GM21529 (cell line): ENCODE measurements around the gene CNNM2.
"Not testable (repeated sequence)": the region's sequence is repeated elsewhere in the genome, so short reads cannot be mapped to it uniquely, and the experiment has no call there.

Experiments
- ATAC-seq: cut with Tn5 transposase; IDR thresholded peaks from one replicate; pipeline ENCODE4 v1.9.1; 2021; ENCODE audit not compliant: unreplicated experiment

Gene CNNM2

DNA sequence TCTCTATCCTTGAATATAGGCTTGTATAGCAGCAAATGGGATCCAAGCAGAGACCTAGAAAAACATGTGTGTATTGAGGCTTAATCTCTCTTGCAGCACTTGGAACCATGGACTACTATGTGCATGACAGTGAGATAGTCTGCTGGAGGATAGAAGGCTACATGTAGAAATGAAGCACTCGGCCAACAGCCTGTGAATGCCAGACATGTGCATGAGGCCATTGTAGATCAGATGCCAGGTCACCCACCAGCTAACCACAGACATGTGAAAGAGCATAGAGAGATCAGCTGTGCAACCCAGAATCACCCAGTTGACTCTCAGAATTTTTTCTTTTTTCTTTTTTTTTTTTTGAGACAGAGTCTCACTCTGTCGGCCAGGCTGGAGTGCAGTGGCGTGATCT, 184.1 kb downstream of the CNNM2 start:
- no peak for ATAC-seq

DNA sequence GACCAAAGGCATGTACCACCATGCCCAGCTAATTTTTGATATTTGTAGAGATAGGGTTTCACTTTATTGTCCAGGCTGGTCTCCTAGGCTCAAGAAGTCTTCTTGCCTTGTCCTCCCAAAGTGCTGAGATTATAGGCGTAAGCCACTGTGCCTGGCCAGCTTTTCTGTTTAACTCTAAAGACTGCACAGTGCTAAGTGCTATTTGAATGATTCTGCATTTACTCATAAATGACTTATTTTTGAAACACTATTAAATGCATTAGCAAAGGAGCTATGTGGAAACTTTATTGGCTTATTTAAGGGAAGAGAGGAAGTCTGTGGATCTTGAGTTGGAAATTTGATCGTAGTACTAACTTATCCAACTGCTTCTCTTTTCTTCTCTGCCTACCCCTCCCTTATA, 185.9 kb downstream of the CNNM2 start:
- ATAC-seq = no peak

DNA sequence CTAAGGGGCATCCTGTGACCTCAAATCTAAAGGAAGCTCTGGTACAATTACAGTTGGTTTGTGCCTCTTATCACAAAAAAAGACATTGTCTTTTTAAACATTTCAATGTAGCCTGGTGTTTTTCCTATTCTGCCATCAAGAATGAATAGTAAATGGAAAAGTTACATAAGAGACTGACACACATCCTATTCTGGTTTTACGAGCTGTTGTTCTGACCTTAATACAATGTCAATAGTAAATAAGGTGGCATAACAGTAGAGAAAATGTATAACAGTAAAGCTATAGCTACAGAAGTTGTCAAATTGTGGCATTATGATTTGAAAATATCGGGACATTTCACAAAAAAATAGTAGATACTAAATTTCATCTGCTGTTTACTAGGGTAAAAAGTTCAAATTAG, 186.6 kb downstream of the CNNM2 start:
- ATAC-seq = no peak

DNA sequence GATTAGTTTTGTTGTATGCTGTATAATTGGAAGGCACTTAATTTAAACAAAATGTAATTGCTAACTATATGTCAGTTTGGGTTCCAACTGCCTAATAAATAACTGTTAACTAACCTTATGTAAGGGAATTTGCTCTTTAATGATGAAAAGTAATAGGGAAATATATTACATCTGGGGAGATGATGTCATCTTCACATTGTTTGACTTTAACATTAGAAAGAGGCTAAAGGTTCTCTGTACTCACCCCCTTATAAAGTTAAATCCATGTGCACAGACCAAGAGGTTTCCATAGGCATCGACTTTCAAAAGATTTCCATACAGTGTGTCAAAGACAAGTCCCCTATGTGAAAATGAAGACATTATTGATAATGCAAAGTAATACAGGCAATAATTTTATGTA, 187.4 kb downstream of the CNNM2 start:
- ATAC-seq = no peak

DNA sequence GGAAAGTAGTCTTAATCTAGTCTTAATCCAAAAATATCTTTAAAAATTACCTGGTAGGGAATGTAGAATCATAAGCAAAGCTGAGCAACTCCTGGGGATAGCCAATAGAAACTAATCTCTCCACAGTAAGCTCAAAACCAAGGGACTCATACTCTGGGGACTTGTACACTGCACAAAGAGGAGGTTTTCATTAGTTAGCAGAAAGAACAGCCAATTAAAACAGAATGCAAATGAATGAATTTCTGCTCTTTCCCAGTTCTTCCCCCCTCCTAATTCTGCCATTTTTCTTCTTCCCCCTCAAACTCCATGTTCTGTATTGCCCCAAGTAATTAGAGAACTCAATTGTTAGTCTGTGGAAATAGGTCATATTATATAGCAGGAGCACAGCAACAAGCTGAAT, 188.4 kb downstream of the CNNM2 start:
- no peak for ATAC-seq

DNA sequence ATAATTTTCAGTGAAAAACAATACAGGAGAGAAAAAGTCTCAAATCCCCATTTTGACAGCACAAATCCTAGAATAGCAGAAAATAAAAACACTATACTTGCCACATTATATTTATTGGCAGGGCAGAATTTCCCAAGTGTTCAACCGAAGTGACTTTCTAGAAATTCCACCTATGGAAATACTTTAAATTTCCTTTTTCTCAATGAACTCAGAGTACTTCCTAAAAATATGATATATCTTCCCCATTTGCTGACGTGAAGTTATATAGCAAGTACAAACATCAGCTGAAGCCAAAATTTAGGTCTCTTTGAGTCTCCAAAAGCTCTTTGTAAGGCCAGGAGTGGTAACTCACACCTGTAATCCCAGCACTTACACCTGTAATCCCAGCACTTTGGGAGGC, 191.7 kb downstream of the CNNM2 start:
- ATAC-seq = no peak

DNA sequence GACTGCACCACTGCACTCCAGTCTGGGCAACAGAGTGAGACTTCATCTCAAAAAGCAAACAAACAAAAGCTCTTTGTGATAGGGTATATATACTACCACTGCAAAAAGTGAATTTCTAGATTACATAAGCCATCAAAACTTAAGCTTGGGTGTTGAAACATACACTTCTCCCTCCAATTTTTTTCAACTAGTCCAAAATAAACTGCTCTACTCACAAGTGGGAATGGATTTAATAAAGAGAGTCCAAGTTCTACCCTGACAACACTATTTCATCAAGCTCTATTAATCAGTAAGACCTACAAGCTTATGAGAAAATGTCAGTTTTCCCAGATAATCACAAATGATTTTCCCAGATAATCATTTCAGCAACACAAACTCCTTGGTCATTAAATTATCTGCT, 192.3 kb downstream of the CNNM2 start:
- ATAC-seq = no peak

DNA sequence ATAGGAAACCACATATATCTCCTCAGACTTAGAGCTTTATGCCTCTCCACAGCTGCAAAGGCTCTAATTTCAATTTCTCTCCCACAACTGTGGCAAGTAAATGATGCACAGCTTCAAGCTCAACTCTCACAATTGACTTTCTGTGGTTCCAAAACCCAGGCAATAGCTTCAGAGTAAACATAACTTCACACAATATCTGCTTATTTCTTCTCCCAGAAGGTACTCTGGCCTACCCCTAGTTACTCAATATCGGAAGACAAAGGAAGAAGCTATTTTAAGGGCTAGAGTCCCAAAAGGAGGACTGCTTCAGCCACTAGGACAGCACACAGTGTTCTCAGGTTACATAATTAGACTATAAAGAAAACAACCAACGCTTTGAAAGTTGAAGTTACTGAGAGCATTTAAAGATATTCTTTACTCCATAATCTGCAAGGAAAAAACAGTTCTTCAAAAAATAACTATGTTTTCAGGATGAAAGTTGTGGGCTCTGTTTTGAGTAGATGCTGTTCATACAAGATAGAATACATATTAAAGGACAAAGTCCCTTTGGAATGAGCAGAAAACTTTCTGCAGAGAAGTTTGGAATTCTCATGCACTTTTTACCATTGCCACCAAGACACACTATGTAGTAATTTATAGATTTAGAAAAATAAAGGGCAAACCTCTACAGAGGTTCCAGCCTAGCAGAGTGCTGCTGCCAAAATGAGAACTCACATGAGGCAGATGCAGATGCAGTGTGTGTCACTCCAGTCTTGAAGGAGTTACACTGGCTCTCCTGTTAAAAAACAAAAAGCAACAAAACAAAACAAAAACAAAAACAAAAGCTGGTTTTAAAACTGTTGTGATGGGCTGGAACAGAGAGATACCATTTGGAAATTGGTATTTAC, 193.2 kb downstream of the CNNM2 start:
- peak; percentile 78 for ATAC-seq

DNA sequence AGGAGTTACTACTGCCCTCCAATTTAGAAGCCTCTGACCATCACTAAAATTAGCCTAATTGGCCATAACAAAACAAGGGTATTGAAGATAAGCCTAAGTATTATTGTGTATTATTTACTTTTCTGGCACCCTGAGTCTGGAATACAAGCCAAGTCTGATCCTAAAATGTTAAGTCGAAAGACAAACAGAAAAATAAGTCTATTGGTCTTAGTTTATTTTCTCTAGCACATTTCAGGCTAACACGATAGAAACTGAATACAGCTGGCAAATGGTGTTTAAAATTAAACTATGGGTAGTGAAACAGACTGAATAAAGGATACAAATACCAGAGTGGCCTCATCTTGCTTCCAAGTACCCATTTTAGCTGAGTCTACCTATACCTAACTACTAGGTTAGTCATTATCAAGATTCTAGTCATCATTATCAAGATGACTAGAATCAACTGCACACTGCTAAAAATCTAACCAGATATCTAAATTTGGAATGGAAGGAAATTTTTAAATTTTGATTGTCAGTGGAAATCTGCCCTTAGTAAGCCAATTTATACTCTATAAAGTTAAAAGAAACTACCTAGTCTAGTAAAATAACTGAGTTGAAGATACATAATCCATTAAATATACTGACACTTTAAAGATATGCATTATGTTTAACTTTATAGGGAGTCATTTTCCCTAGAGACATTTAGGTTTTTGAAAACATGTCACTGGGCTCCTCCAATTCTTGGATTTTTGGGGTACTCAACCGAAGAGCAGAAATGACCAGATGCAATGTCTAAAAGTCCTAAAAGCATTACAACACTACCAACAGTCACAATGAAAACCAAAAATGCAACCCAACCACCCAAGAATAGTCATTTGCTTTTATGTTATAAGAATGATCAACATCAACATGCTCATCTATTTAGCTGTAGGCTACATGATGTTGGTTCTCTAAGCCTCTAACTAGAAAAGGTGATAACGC, 194.1 kb downstream of the CNNM2 start:
- ATAC-seq = peak; percentile 62

DNA sequence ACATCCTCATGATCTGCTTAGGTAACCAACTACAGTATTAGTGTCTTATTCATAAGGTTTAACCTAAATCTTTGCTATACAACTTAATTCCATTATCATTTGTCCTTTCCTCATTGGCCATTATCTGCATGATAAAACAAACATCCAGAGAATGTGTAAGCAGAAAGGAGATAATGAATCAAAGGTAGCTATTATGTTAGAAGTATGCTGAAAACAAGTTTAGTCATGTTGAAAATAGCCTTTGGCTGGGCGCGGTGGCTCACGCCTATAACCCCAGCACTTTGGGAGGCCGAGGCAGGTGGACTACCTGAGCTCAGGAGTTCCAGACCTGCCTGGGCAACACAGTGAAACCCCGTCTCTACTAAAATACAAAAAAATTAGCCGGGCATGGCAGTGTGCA, 196.8 kb downstream of the CNNM2 start:
- ATAC-seq = no peak

DNA sequence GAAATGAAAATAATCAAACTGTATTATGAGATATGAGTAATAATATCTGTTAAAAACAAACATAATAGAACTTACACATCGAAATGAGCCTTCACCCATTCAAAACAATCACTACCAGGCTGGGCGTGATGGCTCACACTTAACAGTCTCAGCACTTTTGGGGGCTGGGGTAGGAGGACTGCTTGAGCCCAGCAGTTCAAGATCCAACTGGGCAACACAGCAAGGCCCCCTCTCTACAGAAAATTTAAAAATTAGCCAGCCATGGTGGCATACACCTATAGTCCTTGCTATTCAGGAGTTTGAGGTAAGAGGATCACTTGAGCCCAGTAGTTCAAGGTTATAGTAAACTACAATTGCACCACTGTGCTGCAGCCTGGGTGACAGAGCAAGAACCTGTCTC, 199.2 kb downstream of the CNNM2 start:
- ATAC-seq = no peak

DNA sequence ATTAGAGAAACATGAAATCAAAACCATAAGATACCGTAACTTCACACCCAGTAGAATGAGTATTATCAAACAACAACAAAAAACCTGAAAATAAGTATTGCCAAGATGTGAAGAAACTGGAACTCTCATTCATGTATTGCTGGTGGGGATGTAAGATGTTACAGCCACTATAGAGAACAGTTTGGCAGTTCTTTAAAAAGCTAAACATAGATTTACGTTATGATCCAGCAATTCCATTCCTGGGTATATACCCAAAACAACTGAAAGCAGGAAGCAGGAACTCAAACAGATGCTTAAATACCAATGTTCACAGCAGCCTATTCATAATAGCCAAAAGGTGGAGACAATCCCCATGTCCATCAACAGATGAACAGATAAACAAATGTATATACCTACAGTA, 202.5 kb downstream of the CNNM2 start:
- ATAC-seq = no peak

DNA sequence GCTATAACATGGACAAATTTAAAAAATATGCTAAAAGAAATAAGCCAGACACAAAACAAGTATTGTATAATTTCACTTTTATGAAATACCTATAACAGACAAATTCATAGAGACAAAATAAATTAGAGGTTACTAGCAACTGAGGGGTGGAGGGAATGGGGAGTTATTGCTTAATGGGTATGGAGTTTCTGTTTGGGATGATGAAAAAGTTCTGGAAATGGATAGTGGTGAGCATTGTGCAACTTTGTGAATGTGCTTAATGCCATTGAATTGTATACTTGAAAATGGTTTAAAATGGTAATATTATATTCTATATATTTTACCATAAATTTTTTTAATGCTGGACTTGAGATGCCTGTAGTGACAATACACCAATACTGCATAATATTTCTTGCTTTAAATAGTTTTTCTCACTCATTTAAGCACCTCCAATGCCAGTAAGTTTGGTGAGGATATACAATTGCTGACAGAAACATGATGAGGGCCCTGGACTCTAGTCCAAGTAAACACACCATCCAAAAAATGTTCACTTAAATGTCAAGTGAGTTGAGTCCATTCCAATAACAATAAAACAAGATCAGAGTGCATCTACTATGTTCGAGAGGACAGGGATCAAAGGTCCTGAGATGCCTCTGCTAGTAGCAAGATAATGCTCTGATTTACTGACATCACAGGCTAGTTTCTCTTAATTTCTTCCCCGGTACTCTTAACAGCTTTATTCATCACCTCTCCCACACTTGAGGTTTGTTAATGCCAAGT, 203.1 kb downstream of the CNNM2 start:
- ATAC-seq = no peak

DNA sequence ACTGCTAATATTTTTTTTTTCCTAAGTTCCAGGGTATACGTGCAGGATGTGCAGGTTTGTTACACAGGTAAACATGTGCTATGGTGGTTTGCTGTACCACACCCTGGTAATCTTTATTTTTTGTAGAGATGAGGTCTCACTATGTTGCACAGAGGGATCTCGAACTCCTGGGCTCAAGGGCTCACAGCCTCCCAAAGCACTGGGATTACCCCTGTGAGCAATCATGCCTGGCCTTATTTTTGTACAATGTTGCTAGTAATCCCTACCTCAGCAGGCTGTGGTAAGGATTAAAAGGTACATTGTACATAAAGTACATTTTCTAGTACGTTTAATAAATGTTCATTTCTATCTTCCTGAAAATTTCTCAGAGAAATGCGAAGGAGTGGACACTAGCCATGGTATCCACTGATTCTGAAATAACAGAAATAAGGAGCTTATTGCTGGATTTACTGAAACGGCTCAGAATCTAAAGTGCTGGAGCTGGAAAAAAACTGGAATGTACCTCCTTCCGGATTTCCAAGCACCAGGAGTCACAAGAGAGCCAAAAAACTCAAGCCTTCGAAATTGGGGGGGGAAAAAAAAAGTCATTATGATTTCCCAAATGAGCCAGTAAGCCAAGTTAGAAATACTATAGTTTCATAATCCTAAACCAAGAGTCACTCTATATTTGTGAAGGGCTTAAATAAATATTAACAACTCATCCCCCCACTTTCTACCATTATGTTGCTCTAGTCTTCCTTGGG, 205.4 kb downstream of the CNNM2 start:
- no peak for ATAC-seq

DNA sequence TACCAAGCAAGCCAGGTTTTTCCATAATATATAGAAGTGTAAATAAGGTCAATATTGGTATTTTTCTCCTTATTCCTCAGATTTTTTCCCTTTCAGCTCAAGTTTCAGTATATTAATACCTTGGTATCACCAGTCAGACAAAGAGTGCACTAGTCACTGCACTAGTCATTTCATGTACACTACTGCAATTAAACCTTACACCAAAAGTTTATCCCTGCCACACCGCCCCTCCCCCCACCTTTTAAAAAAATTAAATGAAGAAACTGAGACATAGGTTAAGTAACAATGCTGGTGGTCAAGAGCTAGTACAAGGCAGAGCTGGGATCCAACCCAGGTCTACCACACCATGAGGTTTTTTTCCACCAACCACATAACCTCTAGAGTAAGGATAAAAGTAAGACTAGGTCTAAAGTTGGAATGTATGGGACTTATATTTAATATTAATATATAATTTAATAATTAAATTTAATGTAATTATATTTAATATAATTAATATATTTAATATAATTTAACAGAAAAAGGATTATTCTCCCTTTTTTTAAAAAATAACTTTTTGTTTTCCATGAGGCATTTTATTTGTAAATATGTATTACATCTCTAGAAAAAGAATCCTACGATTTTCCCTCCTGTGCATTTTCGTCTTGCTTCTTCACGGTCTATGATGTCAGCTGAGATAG, 206.5 kb downstream of the CNNM2 start:
- ATAC-seq = no peak

DNA sequence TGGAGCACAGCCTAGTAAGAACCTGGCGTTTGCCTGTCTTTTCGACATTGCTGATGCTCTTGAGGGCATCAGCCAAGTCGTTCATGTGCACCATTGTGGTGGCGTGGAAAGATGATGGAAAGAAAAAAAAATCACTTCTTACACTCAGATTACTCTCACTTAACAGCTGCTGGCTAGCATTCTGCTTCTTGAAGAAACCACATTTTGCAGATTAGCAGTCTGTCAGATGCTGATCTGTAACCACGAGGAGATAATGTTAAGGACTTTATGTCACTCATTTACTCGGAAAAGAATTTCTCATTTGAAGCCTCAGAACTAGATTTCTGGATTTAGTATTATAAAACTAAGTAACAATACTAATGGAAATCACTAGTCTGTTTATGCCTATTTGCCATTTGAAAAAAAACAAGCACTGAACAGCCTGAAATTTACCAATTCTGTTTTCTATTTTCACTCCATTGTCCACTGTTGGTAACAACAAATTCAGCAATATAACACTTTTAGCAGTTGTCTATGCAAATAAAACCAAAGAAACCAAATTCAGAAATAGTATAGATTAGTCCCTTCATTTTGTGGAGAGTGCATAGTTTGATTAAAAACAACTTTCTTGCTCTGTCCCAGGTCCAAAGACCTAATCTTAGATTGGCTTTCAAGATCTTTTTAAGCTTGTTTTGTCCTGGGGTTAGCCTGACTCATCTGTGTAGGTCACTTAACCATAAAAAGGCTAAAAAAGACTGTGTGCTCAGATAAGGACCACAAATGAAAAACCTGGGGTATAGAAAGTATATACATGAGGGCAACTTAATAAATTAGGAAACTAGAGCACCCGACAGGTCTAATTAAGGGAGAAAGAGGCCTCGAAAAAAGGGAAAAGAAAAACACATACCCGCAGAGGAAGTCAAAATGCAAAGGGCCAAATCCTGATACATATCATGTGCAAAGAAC, 207.5 kb downstream of the CNNM2 start:
- ATAC-seq = peak; percentile 92

DNA sequence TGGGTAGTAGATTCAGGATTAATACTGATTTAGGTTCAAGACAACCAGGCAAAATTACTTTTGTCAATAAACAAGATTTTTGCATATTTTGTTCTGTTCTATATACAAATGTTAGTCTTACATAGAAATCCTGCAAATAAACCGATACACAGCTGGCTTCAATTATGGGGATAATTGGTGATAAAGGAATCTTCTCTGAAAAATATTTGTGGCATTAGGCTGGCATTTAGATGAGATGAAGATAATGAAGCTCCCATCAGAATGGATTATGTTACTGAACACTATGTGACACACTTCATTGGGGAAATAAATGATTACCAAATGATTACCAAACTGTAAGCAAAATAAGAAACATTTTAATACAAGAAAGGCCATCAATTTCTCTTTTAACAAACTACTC, 209.1 kb downstream of the CNNM2 start:
- no peak for ATAC-seq

DNA sequence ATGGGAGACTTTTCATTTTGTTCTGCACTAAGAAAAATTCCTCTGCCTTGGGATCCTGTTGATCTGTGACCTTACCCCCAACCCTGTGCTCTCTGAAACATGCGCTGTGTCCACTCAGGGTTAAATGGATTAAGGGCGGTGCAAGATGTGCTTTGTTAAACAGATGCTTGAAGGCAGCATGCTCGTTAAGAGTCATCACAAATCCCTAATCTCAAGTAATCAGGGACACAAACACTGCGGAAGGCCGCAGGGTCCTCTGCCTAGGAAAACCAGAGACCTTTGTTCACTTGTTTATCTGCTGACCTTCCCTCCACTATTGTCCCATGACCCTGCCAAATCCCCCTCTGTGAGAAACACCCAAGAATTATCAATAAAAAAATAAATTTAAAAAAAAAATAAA, 212.1 kb downstream of the CNNM2 start:
- not testable (repeated sequence) for ATAC-seq

DNA sequence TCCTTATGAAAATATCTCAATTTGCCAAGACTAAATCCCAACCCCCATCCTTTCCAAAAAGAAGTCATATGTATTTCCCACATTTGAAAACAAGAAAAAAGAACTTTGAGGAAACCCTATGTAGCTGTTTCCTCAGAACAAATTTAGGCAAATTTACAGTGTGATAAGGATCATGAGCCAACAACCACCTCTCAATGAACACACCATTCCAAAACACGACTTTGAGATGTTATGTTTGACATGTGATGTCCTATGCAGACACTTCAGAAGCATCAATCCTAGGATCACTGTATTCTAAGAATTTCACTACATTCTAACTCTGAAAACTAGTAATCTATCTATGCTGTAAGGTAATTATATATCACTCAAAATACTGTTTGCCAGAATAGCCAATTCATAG, 212.8 kb downstream of the CNNM2 start:
- ATAC-seq = no peak
